ENCODE data around the gene EXOC2. TPM values are rescaled to one million over a fixed set of nuclear protein-coding genes. Genes with fewer than 3 reads are reported as not detected.

Gene EXOC2
- total RNA-seq, 1 experiment from 2014 or later = 45.7 TPM

DNA sequence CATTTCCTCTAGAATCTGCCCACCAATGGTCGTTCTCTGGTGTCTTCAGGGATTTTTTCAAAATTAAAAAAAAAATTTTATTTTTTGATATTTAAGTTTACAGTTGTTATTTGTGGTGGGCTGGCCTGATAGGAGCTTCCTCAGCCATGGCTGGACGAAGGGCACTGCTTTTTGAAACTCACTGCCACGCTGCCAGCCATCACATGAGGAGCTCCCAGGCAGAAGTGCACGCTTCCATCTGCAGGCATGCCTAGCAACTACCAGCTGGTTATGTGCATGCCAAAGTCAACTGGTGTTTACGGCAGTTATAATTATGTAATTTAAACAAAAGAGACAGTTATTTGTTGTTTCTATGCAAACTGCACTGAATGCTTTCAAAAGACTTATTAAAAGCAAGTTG is 196.3 kb downstream of the EXOC2 start (continued):
- TF ChIP-seq, protein P1, sequence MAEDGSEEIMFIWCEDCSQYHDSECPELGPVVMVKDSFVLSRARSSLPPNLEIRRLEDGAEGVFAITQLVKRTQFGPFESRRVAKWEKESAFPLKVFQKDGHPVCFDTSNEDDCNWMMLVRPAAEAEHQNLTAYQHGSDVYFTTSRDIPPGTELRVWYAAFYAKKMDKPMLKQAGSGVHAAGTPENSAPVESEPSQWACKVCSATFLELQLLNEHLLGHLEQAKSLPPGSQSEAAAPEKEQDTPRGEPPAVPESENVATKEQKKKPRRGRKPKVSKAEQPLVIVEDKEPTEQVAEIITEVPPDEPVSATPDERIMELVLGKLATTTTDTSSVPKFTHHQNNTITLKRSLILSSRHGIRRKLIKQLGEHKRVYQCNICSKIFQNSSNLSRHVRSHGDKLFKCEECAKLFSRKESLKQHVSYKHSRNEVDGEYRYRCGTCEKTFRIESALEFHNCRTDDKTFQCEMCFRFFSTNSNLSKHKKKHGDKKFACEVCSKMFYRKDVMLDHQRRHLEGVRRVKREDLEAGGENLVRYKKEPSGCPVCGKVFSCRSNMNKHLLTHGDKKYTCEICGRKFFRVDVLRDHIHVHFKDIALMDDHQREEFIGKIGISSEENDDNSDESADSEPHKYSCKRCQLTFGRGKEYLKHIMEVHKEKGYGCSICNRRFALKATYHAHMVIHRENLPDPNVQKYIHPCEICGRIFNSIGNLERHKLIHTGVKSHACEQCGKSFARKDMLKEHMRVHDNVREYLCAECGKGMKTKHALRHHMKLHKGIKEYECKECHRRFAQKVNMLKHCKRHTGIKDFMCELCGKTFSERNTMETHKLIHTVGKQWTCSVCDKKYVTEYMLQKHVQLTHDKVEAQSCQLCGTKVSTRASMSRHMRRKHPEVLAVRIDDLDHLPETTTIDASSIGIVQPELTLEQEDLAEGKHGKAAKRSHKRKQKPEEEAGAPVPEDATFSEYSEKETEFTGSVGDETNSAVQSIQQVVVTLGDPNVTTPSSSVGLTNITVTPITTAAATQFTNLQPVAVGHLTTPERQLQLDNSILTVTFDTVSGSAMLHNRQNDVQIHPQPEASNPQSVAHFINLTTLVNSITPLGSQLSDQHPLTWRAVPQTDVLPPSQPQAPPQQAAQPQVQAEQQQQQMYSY (CRISPR knock-in tag; IDR thresholded peaks at IDR 0.05) = no peak
- no peak for TF ChIP-seq IRF2 (CRISPR knock-in tag; IDR thresholded peaks at IDR 0.05; ENCODE audit: borderline replicate concordance, low read depth)

DNA sequence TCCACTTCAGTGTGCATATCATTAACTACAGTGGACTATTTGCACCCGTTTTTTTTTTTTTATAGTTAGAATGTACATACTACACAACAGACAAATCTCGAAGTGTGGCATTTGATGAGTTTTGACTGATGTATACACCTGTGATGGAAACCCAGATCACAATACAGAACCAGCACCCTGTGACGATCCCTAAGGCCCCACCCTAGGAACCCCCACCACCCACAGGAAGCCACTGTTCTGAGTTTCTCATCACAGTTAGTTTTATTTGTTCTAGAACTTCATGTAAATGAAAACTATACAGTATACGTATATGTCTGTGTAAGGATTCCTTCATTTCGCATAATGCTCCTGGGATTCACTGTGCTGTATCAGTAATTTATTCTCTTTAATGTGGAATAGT is 198.5 kb downstream of the EXOC2 start:
- ChIA-PET POLR2A (no interaction called here), CTCF (no interaction called here)
- DNase-seq (ENCODE audit: low spot score) (no peak), ATAC-seq (no peak)
- H3K9me3 Mint-ChIP-seq = peaks cover 7% of the 10 kb centered on the region
- H3K4me1 Mint-ChIP-seq = no peaks in the 10 kb centered on the region
- no peak overlapping the region for H3K27ac Mint-ChIP-seq
- H3K4me3 Mint-ChIP-seq = no peak overlapping the region
- H3K27me3 Mint-ChIP-seq (ENCODE audit: low read depth) = no peaks in the 10 kb centered on the region
- H3K36me3 Mint-ChIP-seq = peaks cover 54% of the 10 kb centered on the region
- TF ChIP-seq SOX15 (CRISPR knock-in tag; IDR thresholded peaks at IDR 0.05) (no peak), ZNF317 (CRISPR knock-in tag; IDR thresholded peaks at IDR 0.05; ENCODE audit: borderline replicate concordance, low read depth) (no peak), ZNF423 (CRISPR knock-in tag; IDR thresholded peaks at IDR 0.05) (no peak), ETV6 (CRISPR knock-in tag; IDR thresholded peaks at IDR 0.05) (no peak), ZNF416 (CRISPR knock-in tag; IDR thresholded peaks at IDR 0.05) (no peak), ZNF232 (CRISPR knock-in tag; IDR thresholded peaks at IDR 0.05) (no peak), NR3C1 (CRISPR knock-in tag; conservative IDR thresholded peaks at IDR 0.05; ENCODE audit: low read depth) (no peak), NR1H2 (CRISPR knock-in tag; IDR thresholded peaks at IDR 0.05) (no peak), TP53 (CRISPR knock-in tag; IDR thresholded peaks at IDR 0.05) (no peak)
- TF ChIP-seq, protein P2, sequence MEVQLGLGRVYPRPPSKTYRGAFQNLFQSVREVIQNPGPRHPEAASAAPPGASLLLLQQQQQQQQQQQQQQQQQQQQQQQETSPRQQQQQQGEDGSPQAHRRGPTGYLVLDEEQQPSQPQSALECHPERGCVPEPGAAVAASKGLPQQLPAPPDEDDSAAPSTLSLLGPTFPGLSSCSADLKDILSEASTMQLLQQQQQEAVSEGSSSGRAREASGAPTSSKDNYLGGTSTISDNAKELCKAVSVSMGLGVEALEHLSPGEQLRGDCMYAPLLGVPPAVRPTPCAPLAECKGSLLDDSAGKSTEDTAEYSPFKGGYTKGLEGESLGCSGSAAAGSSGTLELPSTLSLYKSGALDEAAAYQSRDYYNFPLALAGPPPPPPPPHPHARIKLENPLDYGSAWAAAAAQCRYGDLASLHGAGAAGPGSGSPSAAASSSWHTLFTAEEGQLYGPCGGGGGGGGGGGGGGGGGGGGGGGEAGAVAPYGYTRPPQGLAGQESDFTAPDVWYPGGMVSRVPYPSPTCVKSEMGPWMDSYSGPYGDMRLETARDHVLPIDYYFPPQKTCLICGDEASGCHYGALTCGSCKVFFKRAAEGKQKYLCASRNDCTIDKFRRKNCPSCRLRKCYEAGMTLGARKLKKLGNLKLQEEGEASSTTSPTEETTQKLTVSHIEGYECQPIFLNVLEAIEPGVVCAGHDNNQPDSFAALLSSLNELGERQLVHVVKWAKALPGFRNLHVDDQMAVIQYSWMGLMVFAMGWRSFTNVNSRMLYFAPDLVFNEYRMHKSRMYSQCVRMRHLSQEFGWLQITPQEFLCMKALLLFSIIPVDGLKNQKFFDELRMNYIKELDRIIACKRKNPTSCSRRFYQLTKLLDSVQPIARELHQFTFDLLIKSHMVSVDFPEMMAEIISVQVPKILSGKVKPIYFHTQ (CRISPR knock-in tag; IDR thresholded peaks at IDR 0.05) = no peak
- TF ChIP-seq, protein P3, sequence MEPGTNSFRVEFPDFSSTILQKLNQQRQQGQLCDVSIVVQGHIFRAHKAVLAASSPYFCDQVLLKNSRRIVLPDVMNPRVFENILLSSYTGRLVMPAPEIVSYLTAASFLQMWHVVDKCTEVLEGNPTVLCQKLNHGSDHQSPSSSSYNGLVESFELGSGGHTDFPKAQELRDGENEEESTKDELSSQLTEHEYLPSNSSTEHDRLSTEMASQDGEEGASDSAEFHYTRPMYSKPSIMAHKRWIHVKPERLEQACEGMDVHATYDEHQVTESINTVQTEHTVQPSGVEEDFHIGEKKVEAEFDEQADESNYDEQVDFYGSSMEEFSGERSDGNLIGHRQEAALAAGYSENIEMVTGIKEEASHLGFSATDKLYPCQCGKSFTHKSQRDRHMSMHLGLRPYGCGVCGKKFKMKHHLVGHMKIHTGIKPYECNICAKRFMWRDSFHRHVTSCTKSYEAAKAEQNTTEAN (CRISPR knock-in tag; IDR thresholded peaks at IDR 0.05) = no peak
- TF ChIP-seq, protein P4, sequence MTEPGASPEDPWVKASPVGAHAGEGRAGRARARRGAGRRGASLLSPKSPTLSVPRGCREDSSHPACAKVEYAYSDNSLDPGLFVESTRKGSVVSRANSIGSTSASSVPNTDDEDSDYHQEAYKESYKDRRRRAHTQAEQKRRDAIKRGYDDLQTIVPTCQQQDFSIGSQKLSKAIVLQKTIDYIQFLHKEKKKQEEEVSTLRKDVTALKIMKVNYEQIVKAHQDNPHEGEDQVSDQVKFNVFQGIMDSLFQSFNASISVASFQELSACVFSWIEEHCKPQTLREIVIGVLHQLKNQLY (CRISPR knock-in tag; IDR thresholded peaks at IDR 0.05) = no peak
- TF ChIP-seq, protein P5, sequence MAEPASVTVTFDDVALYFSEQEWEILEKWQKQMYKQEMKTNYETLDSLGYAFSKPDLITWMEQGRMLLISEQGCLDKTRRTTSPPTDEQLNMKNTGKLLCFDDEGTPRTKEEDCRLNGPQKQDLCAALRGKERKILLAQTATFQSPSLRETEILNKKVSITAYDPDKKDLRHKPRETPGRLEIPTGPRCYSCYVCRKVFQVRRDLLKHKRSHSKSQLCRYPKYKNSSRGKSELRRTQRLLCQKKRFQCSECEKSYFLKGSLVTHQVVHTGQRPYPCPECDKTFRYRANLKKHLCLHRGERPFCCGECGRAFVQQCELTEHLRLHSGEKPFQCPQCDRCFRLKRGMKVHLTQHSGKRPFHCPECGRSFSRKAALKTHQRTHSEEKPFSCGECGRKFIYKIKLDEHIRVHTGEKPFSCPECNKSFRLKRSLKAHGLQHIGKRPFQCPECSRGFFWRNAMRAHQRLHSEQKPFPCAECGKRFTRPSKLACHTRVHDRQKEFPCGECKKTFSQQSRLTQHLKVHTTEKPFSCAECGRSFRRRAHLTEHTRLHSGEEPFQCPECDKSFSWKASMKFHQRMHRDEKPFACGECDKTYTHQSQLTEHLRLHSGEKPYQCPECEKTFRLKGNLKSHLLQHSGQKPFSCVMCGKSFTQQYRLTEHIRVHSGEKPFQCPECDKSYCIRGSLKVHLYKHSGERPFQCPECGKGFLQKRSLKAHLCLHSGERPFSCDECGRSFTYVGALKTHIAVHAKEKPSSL (CRISPR knock-in tag; conservative IDR thresholded peaks at IDR 0.05) = no peak
- TF ChIP-seq, protein P6, sequence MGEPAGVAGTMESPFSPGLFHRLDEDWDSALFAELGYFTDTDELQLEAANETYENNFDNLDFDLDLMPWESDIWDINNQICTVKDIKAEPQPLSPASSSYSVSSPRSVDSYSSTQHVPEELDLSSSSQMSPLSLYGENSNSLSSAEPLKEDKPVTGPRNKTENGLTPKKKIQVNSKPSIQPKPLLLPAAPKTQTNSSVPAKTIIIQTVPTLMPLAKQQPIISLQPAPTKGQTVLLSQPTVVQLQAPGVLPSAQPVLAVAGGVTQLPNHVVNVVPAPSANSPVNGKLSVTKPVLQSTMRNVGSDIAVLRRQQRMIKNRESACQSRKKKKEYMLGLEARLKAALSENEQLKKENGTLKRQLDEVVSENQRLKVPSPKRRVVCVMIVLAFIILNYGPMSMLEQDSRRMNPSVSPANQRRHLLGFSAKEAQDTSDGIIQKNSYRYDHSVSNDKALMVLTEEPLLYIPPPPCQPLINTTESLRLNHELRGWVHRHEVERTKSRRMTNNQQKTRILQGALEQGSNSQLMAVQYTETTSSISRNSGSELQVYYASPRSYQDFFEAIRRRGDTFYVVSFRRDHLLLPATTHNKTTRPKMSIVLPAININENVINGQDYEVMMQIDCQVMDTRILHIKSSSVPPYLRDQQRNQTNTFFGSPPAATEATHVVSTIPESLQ (CRISPR knock-in tag; IDR thresholded peaks at IDR 0.05) = no peak
- TF ChIP-seq, protein P7, sequence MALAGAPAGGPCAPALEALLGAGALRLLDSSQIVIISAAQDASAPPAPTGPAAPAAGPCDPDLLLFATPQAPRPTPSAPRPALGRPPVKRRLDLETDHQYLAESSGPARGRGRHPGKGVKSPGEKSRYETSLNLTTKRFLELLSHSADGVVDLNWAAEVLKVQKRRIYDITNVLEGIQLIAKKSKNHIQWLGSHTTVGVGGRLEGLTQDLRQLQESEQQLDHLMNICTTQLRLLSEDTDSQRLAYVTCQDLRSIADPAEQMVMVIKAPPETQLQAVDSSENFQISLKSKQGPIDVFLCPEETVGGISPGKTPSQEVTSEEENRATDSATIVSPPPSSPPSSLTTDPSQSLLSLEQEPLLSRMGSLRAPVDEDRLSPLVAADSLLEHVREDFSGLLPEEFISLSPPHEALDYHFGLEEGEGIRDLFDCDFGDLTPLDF (CRISPR knock-in tag; IDR thresholded peaks at IDR 0.05) = no peak
- TF ChIP-seq, protein P8, sequence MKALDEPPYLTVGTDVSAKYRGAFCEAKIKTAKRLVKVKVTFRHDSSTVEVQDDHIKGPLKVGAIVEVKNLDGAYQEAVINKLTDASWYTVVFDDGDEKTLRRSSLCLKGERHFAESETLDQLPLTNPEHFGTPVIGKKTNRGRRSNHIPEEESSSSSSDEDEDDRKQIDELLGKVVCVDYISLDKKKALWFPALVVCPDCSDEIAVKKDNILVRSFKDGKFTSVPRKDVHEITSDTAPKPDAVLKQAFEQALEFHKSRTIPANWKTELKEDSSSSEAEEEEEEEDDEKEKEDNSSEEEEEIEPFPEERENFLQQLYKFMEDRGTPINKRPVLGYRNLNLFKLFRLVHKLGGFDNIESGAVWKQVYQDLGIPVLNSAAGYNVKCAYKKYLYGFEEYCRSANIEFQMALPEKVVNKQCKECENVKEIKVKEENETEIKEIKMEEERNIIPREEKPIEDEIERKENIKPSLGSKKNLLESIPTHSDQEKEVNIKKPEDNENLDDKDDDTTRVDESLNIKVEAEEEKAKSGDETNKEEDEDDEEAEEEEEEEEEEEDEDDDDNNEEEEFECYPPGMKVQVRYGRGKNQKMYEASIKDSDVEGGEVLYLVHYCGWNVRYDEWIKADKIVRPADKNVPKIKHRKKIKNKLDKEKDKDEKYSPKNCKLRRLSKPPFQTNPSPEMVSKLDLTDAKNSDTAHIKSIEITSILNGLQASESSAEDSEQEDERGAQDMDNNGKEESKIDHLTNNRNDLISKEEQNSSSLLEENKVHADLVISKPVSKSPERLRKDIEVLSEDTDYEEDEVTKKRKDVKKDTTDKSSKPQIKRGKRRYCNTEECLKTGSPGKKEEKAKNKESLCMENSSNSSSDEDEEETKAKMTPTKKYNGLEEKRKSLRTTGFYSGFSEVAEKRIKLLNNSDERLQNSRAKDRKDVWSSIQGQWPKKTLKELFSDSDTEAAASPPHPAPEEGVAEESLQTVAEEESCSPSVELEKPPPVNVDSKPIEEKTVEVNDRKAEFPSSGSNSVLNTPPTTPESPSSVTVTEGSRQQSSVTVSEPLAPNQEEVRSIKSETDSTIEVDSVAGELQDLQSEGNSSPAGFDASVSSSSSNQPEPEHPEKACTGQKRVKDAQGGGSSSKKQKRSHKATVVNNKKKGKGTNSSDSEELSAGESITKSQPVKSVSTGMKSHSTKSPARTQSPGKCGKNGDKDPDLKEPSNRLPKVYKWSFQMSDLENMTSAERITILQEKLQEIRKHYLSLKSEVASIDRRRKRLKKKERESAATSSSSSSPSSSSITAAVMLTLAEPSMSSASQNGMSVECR (CRISPR knock-in tag; IDR thresholded peaks at IDR 0.05; ENCODE audit: borderline replicate concordance) = no peak

All from WTC11 (cell line).